ENCODE measurements around the gene GORASP1.
A peak's percentile ranks its signal among the peaks of the same experiment; 100 is the strongest.

The GORASP1 gene

DNA sequence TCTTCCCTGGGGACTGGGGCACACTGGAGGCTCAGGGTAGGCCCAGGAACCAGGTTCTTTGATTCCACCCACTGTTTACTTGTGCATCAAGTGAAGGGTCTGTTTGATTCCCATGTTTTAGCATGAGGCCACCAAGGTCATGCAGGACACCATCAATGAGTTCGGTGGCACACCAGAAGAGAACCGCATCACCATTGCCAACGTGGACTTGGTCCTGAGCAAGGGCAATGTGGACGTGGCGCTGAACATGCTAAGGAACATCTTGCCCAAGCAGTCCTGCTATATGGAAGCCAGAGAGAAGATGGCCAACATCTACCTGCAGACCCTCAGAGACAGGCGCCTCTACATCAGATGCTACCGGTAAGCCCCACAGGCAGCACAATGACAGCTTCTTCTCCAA lies 21.5 kb upstream of the GORASP1 start:
- DNase-seq (ENCODE audit: low read depth in 2 of 2), result no peak
- no peak for TF ChIP-seq CTCF (IDR thresholded peaks at IDR 0.05; ENCODE audit: low read depth, low read length)
- no peak overlapping the region for H3K4me3 ChIP-seq (replicated peaks in 1 of 2; ENCODE audit: low read depth in 2 of 2, low read length in 2 of 2)

- TF ChIP-seq CTCF (IDR thresholded peaks at IDR 0.05; ENCODE audit: low read depth, low read length), result no peak
- no peak for DNase-seq (ENCODE audit: low read depth in 2 of 2)
- no peak overlapping the region for H3K4me3 ChIP-seq (replicated peaks in 1 of 2; ENCODE audit: low read depth in 2 of 2, low read length in 2 of 2)
Observed at GRCh38 chr3:39127908-39128304, 20.5 kb upstream of the GORASP1 start.

DNA sequence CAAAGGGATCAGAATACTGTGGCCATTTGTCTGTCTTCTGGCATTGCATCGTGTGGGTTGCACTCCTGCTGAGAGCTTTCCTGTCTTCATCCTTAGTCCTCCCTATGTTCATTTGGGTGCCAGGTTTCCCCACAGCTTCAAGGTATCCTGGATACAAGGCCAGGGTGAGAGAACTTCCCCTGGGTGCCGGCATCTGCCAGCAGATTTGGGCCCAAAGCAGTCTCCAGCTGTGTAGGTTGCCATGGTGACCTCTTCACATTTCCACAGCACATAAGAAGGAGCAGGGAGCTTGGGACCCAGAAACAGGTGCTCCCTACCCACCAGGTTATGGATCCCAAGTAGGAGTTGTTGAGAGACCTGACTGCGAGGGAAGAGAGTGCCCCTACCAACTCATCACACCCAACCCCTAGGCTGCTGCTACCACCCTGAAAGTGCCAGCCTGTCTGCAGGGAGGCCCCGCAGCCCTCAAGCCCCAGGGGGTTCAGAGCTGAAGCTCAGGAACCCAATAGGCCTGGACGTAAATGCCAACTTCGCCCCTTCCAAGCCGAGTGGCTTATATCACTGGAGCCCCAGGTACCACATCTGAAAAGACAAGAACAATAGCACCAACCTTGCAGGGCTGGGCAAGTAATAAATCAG lies 20.0 kb upstream of the GORASP1 start:
- no peak for TF ChIP-seq CTCF (IDR thresholded peaks at IDR 0.05; ENCODE audit: low read depth, low read length)
- DNase-seq (ENCODE audit: low read depth in 2 of 2), result no peak
- no peak overlapping the region for H3K4me3 ChIP-seq (replicated peaks in 1 of 2; ENCODE audit: low read depth in 2 of 2, low read length in 2 of 2)

GRCh38 chr3:39126532-39127071 lies 19.2 kb upstream of the GORASP1 start:
- DNase-seq (ENCODE audit: low read depth in 2 of 2), result peak; percentile 73 to 81
- no peak overlapping the region for H3K4me3 ChIP-seq (replicated peaks in 1 of 2; ENCODE audit: low read depth in 2 of 2, low read length in 2 of 2)
- peak; percentile 67 for TF ChIP-seq CTCF (IDR thresholded peaks at IDR 0.05; ENCODE audit: low read depth, low read length)

- no peak for TF ChIP-seq CTCF (IDR thresholded peaks at IDR 0.05; ENCODE audit: low read depth, low read length)
- DNase-seq (ENCODE audit: low read depth in 2 of 2), result peak; percentile 37 to 56
- H3K4me3 ChIP-seq (replicated peaks in 1 of 2; ENCODE audit: low read depth in 2 of 2, low read length in 2 of 2), result no peak overlapping the region
Observed at GRCh38 chr3:39125841-39126500, 18.5 kb upstream of the GORASP1 start.

DNA sequence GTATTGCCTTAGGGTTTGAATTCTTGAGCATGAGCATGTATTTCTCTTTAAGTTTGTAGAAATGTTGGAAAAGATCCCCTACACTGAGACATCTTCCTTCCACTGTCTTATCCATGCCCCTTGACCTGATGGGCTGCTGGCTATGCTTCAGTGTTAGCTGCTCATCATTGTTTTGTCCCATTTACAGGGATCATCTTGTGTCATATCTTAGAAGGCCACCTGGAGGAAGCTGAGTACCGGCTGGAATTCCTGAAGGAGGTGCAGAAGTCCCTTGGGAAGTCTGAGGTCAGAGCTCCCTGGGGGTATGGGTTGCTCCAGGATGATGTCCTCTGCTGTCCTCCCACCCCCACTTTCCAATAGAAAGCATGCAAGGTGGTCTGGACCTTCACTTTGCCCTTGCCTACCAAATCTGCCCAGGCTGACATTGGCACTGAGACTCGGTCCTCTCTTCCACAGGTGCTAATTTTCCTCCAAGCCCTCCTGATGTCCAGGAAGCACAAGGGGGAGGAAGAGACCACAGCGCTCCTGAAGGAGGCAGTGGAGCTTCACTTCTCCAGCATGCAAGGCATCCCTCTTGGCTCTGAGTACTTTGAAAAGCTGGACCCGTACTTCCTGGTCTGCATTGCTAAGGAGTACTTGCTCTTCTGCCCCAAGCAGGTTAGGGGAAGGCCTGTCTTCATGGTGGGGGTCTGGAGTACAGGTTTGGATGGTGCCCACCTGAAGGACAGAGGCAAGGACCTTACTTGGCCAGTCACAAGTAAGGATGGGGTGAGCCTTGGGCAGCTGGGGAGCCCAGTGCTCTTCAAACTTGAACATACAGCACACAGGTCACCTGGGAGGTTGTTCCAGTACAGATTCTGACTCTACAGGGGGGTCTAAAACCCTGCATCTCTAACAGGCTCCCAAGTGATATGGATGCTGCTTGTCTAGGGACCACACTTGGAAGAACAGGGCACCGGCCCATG lies 17.7 kb upstream of the GORASP1 start:
- TF ChIP-seq CTCF (IDR thresholded peaks at IDR 0.05; ENCODE audit: low read depth, low read length), result peak; percentile 52
- peak; percentile 56 to 71 for DNase-seq (ENCODE audit: low read depth in 2 of 2)

More for the DNA sequence above, 17.7 kb upstream of the GORASP1 start:
- H3K4me3 ChIP-seq (replicated peaks in 1 of 2; ENCODE audit: low read depth in 2 of 2, low read length in 2 of 2), result no peak overlapping the region
